Putamen (tissue), 1 donor: ENCODE results near the gene QRICH1.

Source experiments
- DNase-seq: peaks from one replicate; pipeline ENCODE4 v3.0.0-alpha.2; 2016; ENCODE audit warnings: low spot score

Gene QRICH1

GRCh38 chr3:49119439-49119838 is 25.6 kb upstream of the QRICH1 start:
- DNase-seq, result no peak

GRCh38 chr3:49119036-49119435 is 25.2 kb upstream of the QRICH1 start:
- no peak for DNase-seq

- DNase-seq, result no peak
Measured at GRCh38 chr3:49112262-49112661, 18.4 kb upstream of the QRICH1 start.

- no peak for DNase-seq
Measured at GRCh38 chr3:49111347-49111746, 17.5 kb upstream of the QRICH1 start.

GRCh38 chr3:49110780-49111179 is 16.9 kb upstream of the QRICH1 start:
- DNase-seq, result no peak

GRCh38 chr3:49108346-49108745 is 14.5 kb upstream of the QRICH1 start:
- no peak for DNase-seq

- DNase-seq, result peak; percentile 95
Measured at GRCh38 chr3:49104427-49105291, 10.8 kb upstream of the QRICH1 start, which contains the start of gene QARS1. Gene QARS1 (minus strand): TSS chr3:49104757. CDS start chr3:49104733, 24 bp downstream.

- no peak for DNase-seq
Measured at GRCh38 chr3:49104052-49104426, 10.2 kb upstream of the QRICH1 start.

- DNase-seq, result no peak
Measured at GRCh38 chr3:49100046-49100615, 6.3 kb upstream of the QRICH1 start.

GRCh38 chr3:49098910-49099630 is 5.2 kb upstream of the QRICH1 start:
- no peak for DNase-seq

- DNase-seq, result no peak
Measured at GRCh38 chr3:49098429-49098828, 4.6 kb upstream of the QRICH1 start.

- DNase-seq, result peak; percentile 73
Measured at GRCh38 chr3:49092938-49093852, 676 bp downstream of the QRICH1 start.

GRCh38 chr3:49081429-49081828 is 12.4 kb downstream of the QRICH1 start:
- no peak for DNase-seq

GRCh38 chr3:49079270-49079669 is 14.6 kb downstream of the QRICH1 start:
- no peak for DNase-seq

- no peak for DNase-seq
Measured at GRCh38 chr3:49076646-49077045, 17.2 kb downstream of the QRICH1 start.

- no peak for DNase-seq
Measured at GRCh38 chr3:49076116-49076515, 17.8 kb downstream of the QRICH1 start.

- no peak for DNase-seq
Measured at GRCh38 chr3:49058011-49058410, 35.9 kb downstream of the QRICH1 start.

GRCh38 chr3:49057268-49057667 is 36.6 kb downstream of the QRICH1 start:
- no peak for DNase-seq

- no peak for DNase-seq
Measured at GRCh38 chr3:49054344-49054862, 39.5 kb downstream of the QRICH1 start.

GRCh38 chr3:49053543-49053942 is 40.3 kb downstream of the QRICH1 start:
- DNase-seq, result no peak

GRCh38 chr3:49035281-49035680 is 58.6 kb downstream of the QRICH1 start:
- no peak for DNase-seq

GRCh38 chr3:49034650-49035049 is 59.2 kb downstream of the QRICH1 start:
- no peak for DNase-seq
